Umbilical cord (tissue), 1 donor: ENCODE measurements around the gene LSR. TPM values are rescaled to one million over a fixed set of nuclear protein-coding genes. Genes with fewer than 3 reads are reported as not detected.

Experiments used
- total RNA-seq: library from RNA; depleted of rRNA; stranded (reverse); fragments of >200 nt; gene quantifications from one replicate; pipeline ENCODE4 v1.2.3, GENCODE V29; 2014; ENCODE audit warnings: low replicate concordance; ENCODE audit not compliant: insufficient read depth

The LSR gene
- total RNA-seq, 1 donor from 2014 or later, result 4.1 TPM

Other genes with a start within 250 kb of the LSR start
- gene GRAMD1A, start 248.7 kb upstream of the LSR start, total RNA-seq, result 50.3 TPM
- gene SCN1B, start 218.5 kb upstream of the LSR start, total RNA-seq, result 2.9 TPM
- gene HPN, start 207.3 kb upstream of the LSR start, total RNA-seq, result 0.24 TPM
- gene FXYD3, start 133.2 kb upstream of the LSR start, total RNA-seq, result 26.7 TPM
- gene LGI4, start 113.9 kb upstream of the LSR start, total RNA-seq, result 10.6 TPM
- 3.4 TPM for gene FXYD1, start 110.2 kb upstream of the LSR start, total RNA-seq
- 1.2 TPM for gene FXYD7, start 105.7 kb upstream of the LSR start, total RNA-seq
- 12.5 TPM for gene FXYD5, start 94.3 kb upstream of the LSR start, total RNA-seq
- gene FAM187B, start 20.3 kb upstream of the LSR start, total RNA-seq, result 0.48 TPM
- 40.2 TPM for gene USF2, start 20.0 kb downstream of the LSR start, total RNA-seq
- 1.2 TPM for gene HAMP, start 33.5 kb downstream of the LSR start, total RNA-seq
- gene MAG, start 43.2 kb downstream of the LSR start, total RNA-seq, result not detected
- 13.0 TPM for gene CD22, start 80.2 kb downstream of the LSR start, total RNA-seq
- 0.48 TPM for gene FFAR1, start 98.9 kb downstream of the LSR start, total RNA-seq
- gene FFAR3, start 109.5 kb downstream of the LSR start, total RNA-seq, result 7.0 TPM
- not detected for gene GPR42, start 122.1 kb downstream of the LSR start, total RNA-seq
- 0.72 TPM for gene FFAR2, start 199.3 kb downstream of the LSR start, total RNA-seq
- 56.1 TPM for gene KRTDAP, start 241.5 kb downstream of the LSR start, total RNA-seq